ENCODE results near the gene S100A6. TPM values are rescaled to one million over a fixed set of nuclear protein-coding genes. Genes with fewer than 3 reads are reported as not detected.
A peak's percentile ranks its signal among the peaks of the same experiment; 100 is the strongest.

The S100A6 gene
- total and polyA plus RNA-seq, 2 donors (not counting 1 experiment from before 2014, with no cell fraction given), result 1,280 to 4,042 TPM

DNA sequence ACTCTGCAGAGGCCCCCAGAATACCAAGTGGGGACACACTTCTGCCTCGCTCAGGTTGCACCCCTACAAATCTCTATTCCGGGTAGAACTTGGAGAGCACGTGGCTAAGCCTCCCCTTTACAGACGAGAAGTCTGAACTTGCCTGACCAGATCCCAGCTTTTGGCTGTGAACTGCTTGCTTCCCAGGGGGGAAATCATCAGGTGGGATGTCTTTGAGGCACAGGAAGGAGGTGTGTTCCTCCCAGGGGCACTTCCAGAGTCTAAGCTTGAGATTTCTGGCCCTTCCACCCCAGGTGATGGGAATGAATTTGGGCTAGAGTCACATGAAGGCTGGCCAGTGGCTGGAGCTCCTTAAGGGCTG lies 14.6 kb upstream of the S100A6 start:
- H3K9me3 ChIP-seq (ENCODE audit: control insufficient read depth, insufficient read depth, low read depth, low read length), result no peaks in the 10 kb centered on the region
- no peak overlapping the region for H3K9ac ChIP-seq (ENCODE audit: insufficient read depth, low read length)
- no peak overlapping the region for H3K4me2 ChIP-seq (ENCODE audit: extremely low read depth, insufficient read depth, low read length)
- H3K36me3 ChIP-seq (ENCODE audit: control insufficient read depth, insufficient read depth, low read length), result no peaks in the 10 kb centered on the region
- H4K20me1 ChIP-seq (ENCODE audit: control insufficient read depth, extremely low read depth, insufficient read depth, low read length), result no peaks in the 10 kb centered on the region
- no peak for DNase-seq (ENCODE audit: low read depth in 2 of 2)
- peaks cover 48% of the 10 kb centered on the region for H3K4me1 ChIP-seq (ENCODE audit: control insufficient read depth, extremely low read depth, insufficient read depth, low read length)
- H3K4me3 ChIP-seq (replicated peaks in 1 of 4; ENCODE audit: control extremely low read depth in 1 of 4, insufficient read depth in 1 of 4, low read depth in 3 of 4, low read length in 4 of 4), result no peak overlapping the region
- H2AFZ ChIP-seq (ENCODE audit: low read length), result no peak overlapping the region
- no peak overlapping the region for H3K27ac ChIP-seq (ENCODE audit: insufficient read depth, low read length)
- H3K79me2 ChIP-seq (ENCODE audit: control insufficient read depth, insufficient read depth, low read length), result peaks cover 2% of the 10 kb centered on the region
- TF ChIP-seq, protein P1, sequence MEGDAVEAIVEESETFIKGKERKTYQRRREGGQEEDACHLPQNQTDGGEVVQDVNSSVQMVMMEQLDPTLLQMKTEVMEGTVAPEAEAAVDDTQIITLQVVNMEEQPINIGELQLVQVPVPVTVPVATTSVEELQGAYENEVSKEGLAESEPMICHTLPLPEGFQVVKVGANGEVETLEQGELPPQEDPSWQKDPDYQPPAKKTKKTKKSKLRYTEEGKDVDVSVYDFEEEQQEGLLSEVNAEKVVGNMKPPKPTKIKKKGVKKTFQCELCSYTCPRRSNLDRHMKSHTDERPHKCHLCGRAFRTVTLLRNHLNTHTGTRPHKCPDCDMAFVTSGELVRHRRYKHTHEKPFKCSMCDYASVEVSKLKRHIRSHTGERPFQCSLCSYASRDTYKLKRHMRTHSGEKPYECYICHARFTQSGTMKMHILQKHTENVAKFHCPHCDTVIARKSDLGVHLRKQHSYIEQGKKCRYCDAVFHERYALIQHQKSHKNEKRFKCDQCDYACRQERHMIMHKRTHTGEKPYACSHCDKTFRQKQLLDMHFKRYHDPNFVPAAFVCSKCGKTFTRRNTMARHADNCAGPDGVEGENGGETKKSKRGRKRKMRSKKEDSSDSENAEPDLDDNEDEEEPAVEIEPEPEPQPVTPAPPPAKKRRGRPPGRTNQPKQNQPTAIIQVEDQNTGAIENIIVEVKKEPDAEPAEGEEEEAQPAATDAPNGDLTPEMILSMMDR (conservative IDR thresholded peaks at IDR 0.05 in 1 of 2, IDR thresholded peaks at IDR 0.05 in 1 of 2; ENCODE audit: low read depth in 1 of 2, low read length in 2 of 2), result no peak
- no peak for TF ChIP-seq EZH2 (IDR thresholded peaks at IDR 0.05; ENCODE audit: low read length, missing control alignments)
- H3K27me3 ChIP-seq (ENCODE audit: control insufficient read depth, insufficient read depth, low read length), result no peaks in the 10 kb centered on the region

GRCh38 chr1:153549741-153550397 lies 14.1 kb upstream of the S100A6 start:
- TF ChIP-seq, protein P1 (conservative IDR thresholded peaks at IDR 0.05 in 1 of 2, IDR thresholded peaks at IDR 0.05 in 1 of 2; ENCODE audit: low read depth in 1 of 2, low read length in 2 of 2), result no peak
- no peak for TF ChIP-seq EZH2 (IDR thresholded peaks at IDR 0.05; ENCODE audit: low read length, missing control alignments)
- H4K20me1 ChIP-seq (ENCODE audit: control insufficient read depth, extremely low read depth, insufficient read depth, low read length), result no peaks in the 10 kb centered on the region
- H3K9ac ChIP-seq (ENCODE audit: insufficient read depth, low read length), result no peak overlapping the region
- H3K27ac ChIP-seq (ENCODE audit: insufficient read depth, low read length), result peak overlapping the region; percentile 71
- H3K9me3 ChIP-seq (ENCODE audit: control insufficient read depth, insufficient read depth, low read depth, low read length), result no peaks in the 10 kb centered on the region
- peak overlapping the region in 1 of 4 experiments; percentile 34 for H3K4me3 ChIP-seq (replicated peaks in 1 of 4; ENCODE audit: control extremely low read depth in 1 of 4, insufficient read depth in 1 of 4, low read depth in 3 of 4, low read length in 4 of 4)
- H3K36me3 ChIP-seq (ENCODE audit: control insufficient read depth, insufficient read depth, low read length), result no peaks in the 10 kb centered on the region
- H2AFZ ChIP-seq (ENCODE audit: low read length), result no peak overlapping the region
- peaks cover 52% of the 10 kb centered on the region for H3K4me1 ChIP-seq (ENCODE audit: control insufficient read depth, extremely low read depth, insufficient read depth, low read length)
- H3K4me2 ChIP-seq (ENCODE audit: extremely low read depth, insufficient read depth, low read length), result peak overlapping the region; percentile 56
- H3K79me2 ChIP-seq (ENCODE audit: control insufficient read depth, insufficient read depth, low read length), result peaks cover 2% of the 10 kb centered on the region
- no peak for DNase-seq (ENCODE audit: low read depth in 2 of 2)
- no peaks in the 10 kb centered on the region for H3K27me3 ChIP-seq (ENCODE audit: control insufficient read depth, insufficient read depth, low read length)

DNA sequence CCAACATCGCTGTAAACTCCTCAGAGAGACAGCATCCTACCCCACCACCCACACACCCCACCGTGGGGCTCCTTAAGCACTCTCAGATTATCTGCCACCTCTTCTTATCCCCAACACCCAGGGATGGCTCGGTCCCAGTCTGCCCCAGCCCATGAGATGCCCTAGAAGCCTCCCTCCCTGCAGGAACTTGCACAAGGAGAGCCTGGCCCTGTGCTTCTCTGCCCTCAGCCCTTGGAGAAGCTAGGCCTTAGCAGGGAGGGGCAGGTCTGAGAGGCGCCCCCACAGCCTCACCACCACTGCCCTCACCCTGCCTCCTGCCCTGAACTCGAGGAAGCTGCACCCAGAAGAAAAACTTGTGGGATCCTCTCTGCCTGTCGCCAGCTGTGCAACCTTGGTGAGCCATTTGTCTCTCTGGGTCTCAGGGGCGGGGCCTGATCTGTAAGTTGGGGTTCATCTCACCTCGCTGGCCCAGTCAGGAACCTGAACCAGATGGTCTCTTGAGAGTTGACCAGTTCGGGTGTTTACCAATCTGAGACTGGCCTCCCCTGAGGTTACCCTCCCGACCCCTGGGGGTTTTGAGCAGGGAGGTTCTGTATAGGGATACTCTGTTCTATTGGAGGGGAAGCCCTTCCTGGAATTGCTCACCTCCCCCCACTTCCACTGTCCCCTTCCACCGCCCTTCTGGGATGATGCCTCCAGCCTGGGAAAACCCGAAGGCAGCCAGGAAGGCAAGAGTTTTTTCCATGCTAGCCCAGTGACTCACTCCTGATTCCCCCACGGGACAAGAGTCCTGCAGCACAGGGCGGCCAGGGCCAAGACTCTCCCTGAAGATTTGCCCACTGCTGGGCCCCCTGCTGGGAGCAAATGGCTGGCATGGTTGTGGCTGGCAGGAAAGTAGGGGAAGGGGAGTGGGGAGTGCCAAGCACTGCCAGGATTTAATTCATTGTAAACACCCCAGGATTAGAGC lies 13.2 kb upstream of the S100A6 start, which contains the start of gene S100A3:
Gene S100A3, minus strand, starts transcription at position 537 of the 967 bp plus-strand sequence. CDS start 773 bp downstream, outside the sequence.
- Histone ChIP-seq H3K9me3 (ENCODE audit: control insufficient read depth, insufficient read depth, low read depth, low read length) (no peaks in the 10 kb centered on the region), H2AFZ (ENCODE audit: low read length) (no peak within 1 kb of the TSS), H3K4me1 (ENCODE audit: control insufficient read depth, extremely low read depth, insufficient read depth, low read length) (peaks cover 52% of the 10 kb centered on the region), H3K27ac (ENCODE audit: insufficient read depth, low read length) (peak within 1 kb of the TSS; percentile 71), H3K79me2 (ENCODE audit: control insufficient read depth, insufficient read depth, low read length) (peaks cover 8% of the 10 kb centered on the region), H4K20me1 (ENCODE audit: control insufficient read depth, extremely low read depth, insufficient read depth, low read length) (no peaks in the 10 kb centered on the region), H3K9ac (ENCODE audit: insufficient read depth, low read length) (no peak within 1 kb of the TSS), H3K27me3 (ENCODE audit: control insufficient read depth, insufficient read depth, low read length) (no peaks in the 10 kb centered on the region), H3K4me2 (ENCODE audit: extremely low read depth, insufficient read depth, low read length) (peak within 1 kb of the TSS; percentile 56), H3K4me3 (replicated peaks in 1 of 4; ENCODE audit: control extremely low read depth in 1 of 4, insufficient read depth in 1 of 4, low read depth in 3 of 4, low read length in 4 of 4) (peak within 1 kb of the TSS in 1 of 4 experiments; percentile 34), H3K36me3 (ENCODE audit: control insufficient read depth, insufficient read depth, low read length) (no peaks in the 10 kb centered on the region)
- DNase-seq (ENCODE audit: low read depth in 2 of 2), result peak; percentile 84 to 90
- no peak for TF ChIP-seq EZH2 (IDR thresholded peaks at IDR 0.05; ENCODE audit: low read length, missing control alignments)
- TF ChIP-seq, protein P1 (conservative IDR thresholded peaks at IDR 0.05 in 1 of 2, IDR thresholded peaks at IDR 0.05 in 1 of 2; ENCODE audit: low read depth in 1 of 2, low read length in 2 of 2), result peak in 1 of 2 donors; percentile 17
